IPS DF 4.7 (cell line): Measurements from ENCODE around the gene TBC1D8.

Experiments used
- DNase-seq: peaks from one replicate; pipeline ENCODE4 v3.0.0-alpha.2; 2013; ENCODE audit warnings: low spot score; ENCODE audit errors: extremely low read depth

TBC1D8 gene

GRCh38 chr2:101001691-101002561 is 149.3 kb downstream of the TBC1D8 start, which contains the start of gene RPL31:
TSS of gene RPL31 (plus strand) at chr2:101002289. CDS start at chr2:101002702, 413 bp downstream.
- DNase-seq, result peak; percentile 90

GRCh38 chr2:100999995-101000394 is 151.2 kb downstream of the TBC1D8 start:
- no peak for DNase-seq

GRCh38 chr2:100998235-100998573 is 153.0 kb downstream of the TBC1D8 start:
- no peak for DNase-seq

- DNase-seq, result no peak
These were observed 153.5 kb downstream of the TBC1D8 start for GRCh38 chr2:100997509-100998234.

GRCh38 chr2:100995309-100996075 is 155.7 kb downstream of the TBC1D8 start:
- DNase-seq, result no peak

GRCh38 chr2:100993294-100993693 is 157.9 kb downstream of the TBC1D8 start:
- no peak for DNase-seq

- no peak for DNase-seq
These were observed 158.9 kb downstream of the TBC1D8 start for GRCh38 chr2:100992262-100992661.

- DNase-seq, result no peak
These were observed 159.8 kb downstream of the TBC1D8 start for GRCh38 chr2:100991404-100991773.

GRCh38 chr2:100990650-100991403 is 160.4 kb downstream of the TBC1D8 start:
- DNase-seq, result no peak

- no peak for DNase-seq
These were observed 161.0 kb downstream of the TBC1D8 start for GRCh38 chr2:100990166-100990565.

GRCh38 chr2:100989666-100990065 is 161.5 kb downstream of the TBC1D8 start:
- no peak for DNase-seq

GRCh38 chr2:100988630-100989417 is 162.4 kb downstream of the TBC1D8 start:
- no peak for DNase-seq

GRCh38 chr2:100987974-100988373 is 163.2 kb downstream of the TBC1D8 start:
- no peak for DNase-seq

GRCh38 chr2:100987536-100987935 is 163.6 kb downstream of the TBC1D8 start:
- DNase-seq, result no peak

GRCh38 chr2:100986157-100986556 is 165.0 kb downstream of the TBC1D8 start:
- no peak for DNase-seq

GRCh38 chr2:100984892-100985307 is 166.3 kb downstream of the TBC1D8 start:
- DNase-seq, result peak; percentile 66

GRCh38 chr2:100983684-100984310 is 167.4 kb downstream of the TBC1D8 start:
- no peak for DNase-seq

- no peak for DNase-seq
These were observed 168.0 kb downstream of the TBC1D8 start for GRCh38 chr2:100983201-100983600.

GRCh38 chr2:100982431-100982861 is 168.7 kb downstream of the TBC1D8 start:
- DNase-seq, result no peak

- DNase-seq, result no peak
These were observed 170.2 kb downstream of the TBC1D8 start for GRCh38 chr2:100981011-100981410.
